GM19397 (cell line): ENCODE measurements around the gene NCOA3.
"Not testable (repeated sequence)": the region's sequence is repeated elsewhere in the genome, so short reads cannot be mapped to it uniquely, and the experiment has no call there.

ENCODE experiments used
- ATAC-seq: cut with Tn5 transposase; IDR thresholded peaks from one replicate; pipeline ENCODE4 v1.9.1; 2021; ENCODE audit warnings: mild to moderate bottlenecking, moderate library complexity; ENCODE audit not compliant: unreplicated experiment

Gene NCOA3

GRCh38 chr20:47595138-47595537, 93.5 kb downstream of the NCOA3 start:
- not testable (repeated sequence) for ATAC-seq

- ATAC-seq, result no peak
Measured at GRCh38 chr20:47596003-47596571, 94.4 kb downstream of the NCOA3 start.

- ATAC-seq, result no peak
Measured at GRCh38 chr20:47597090-47597489, 95.4 kb downstream of the NCOA3 start.

GRCh38 chr20:47598911-47599744, 97.4 kb downstream of the NCOA3 start:
- no peak for ATAC-seq

- no peak for ATAC-seq
Measured at GRCh38 chr20:47600967-47601547, 99.4 kb downstream of the NCOA3 start.

GRCh38 chr20:47603260-47603659, 101.6 kb downstream of the NCOA3 start:
- no peak for ATAC-seq

GRCh38 chr20:47605673-47606413, 104.2 kb downstream of the NCOA3 start:
- no peak for ATAC-seq

- no peak for ATAC-seq
Measured at GRCh38 chr20:47606414-47606982, 104.8 kb downstream of the NCOA3 start.

GRCh38 chr20:47606983-47607613, 105.4 kb downstream of the NCOA3 start:
- ATAC-seq, result no peak

GRCh38 chr20:47609001-47609400, 107.3 kb downstream of the NCOA3 start:
- no peak for ATAC-seq

- no peak for ATAC-seq
Measured at GRCh38 chr20:47610247-47610944, 108.7 kb downstream of the NCOA3 start.

GRCh38 chr20:47610945-47611250, 109.2 kb downstream of the NCOA3 start:
- ATAC-seq, result no peak

GRCh38 chr20:47611785-47612184, 110.1 kb downstream of the NCOA3 start:
- no peak for ATAC-seq

GRCh38 chr20:47612670-47613069, 111.0 kb downstream of the NCOA3 start:
- ATAC-seq, result no peak

GRCh38 chr20:47614703-47615309, 113.1 kb downstream of the NCOA3 start:
- no peak for ATAC-seq

GRCh38 chr20:47618479-47618878, 116.8 kb downstream of the NCOA3 start:
- ATAC-seq, result no peak

GRCh38 chr20:47620808-47621805, 119.4 kb downstream of the NCOA3 start:
- no peak for ATAC-seq

GRCh38 chr20:47622118-47622665, 120.5 kb downstream of the NCOA3 start:
- ATAC-seq, result no peak
